HCT116 (cell line): Measurements from ENCODE around the gene MALT1. TPM values are rescaled to one million over a fixed set of nuclear protein-coding genes. Genes with fewer than 3 reads are reported as not detected.

Experiments
- ATAC-seq: fragments of 200-7000 bp; cut with Tn5 transposase; 2 replicates; pipeline ENCODE4 v1.9.1; 2020; ENCODE audit warnings: mild to moderate bottlenecking, moderate library complexity
- BruUV-seq: library from RNA; stranded (reverse); fragments of 400-500 nt; replicated peaks from 2 replicates; lab custom pipeline; 2021; lab: Mats Ljungman, UMichigan
- CTCF ChIA-PET: fragments of 300-600 bp; sonication (Branson Sonifier 250); formaldehyde crosslinking; loops from one replicate; lab custom pipeline; 2021; ENCODE audit warnings: antibody characterized with exemption; lab: Charles Lee
- POLR2A ChIA-PET: fragments of 300-600, 350-600 bp; sonication (Branson Sonifier 250); formaldehyde crosslinking; loops from one replicate; lab custom pipeline; 2021; ENCODE audit warnings: antibody characterized with exemption; lab: Charles Lee
- RAD21 ChIA-PET, 2 experiments: fragments of 300-600 bp; sonication (Branson Sonifier 250); formaldehyde crosslinking; loops; one replicate each; lab custom pipeline; 2023; ENCODE audit warnings: low total read pairs in 2 of 2; ENCODE audit not compliant: uncharacterized antibody in 2 of 2, unreplicated experiment in 2 of 2, low non-redundant PET in 1 of 2; lab: Charles Lee
- DNase-seq: peaks from one replicate; pipeline ENCODE4 v3.0.0-alpha.2; 2010; ENCODE audit warnings: low read depth, low spot score
- H2AFZ ChIP-seq: fragments of 200-600 bp; shearing (Covaris generic), sonication (generic); 2 replicates; pipeline ENCODE4 v1.6.1; 2017; ENCODE audit warnings: low read depth, mixed run types, mixed read lengths, antibody characterized with exemption, low read length; ENCODE audit not compliant: poor library complexity, severe bottlenecking
- H3K27ac ChIP-seq: 2 replicates; pipeline ENCODE4 v1.5.1; 2012; ENCODE audit warnings: low read depth, low read length
- H3K27me3 ChIP-seq: fragments of 200-600 bp; sonication (generic); 2 replicates; pipeline ENCODE4 v1.6.1; 2016; ENCODE audit warnings: mixed run types, low read length, mixed read lengths; ENCODE audit not compliant: insufficient read depth
- H3K36me3 ChIP-seq, 2 experiments: fragments of 200-500 bp in 1 of 2; fragments of 200-600 bp in 1 of 2; sonication (Bioruptor generic) in 1 of 2; sonication (generic) in 1 of 2; 2 replicates each; pipeline versions ENCODE4 v1.5.1 to v1.6.1; 2014 to 2016; ENCODE audit warnings: low read length in 2 of 2, inconsistent platforms in 1 of 2, mixed read lengths in 1 of 2, mixed run types in 1 of 2; ENCODE audit not compliant: insufficient read depth in 2 of 2, control insufficient read depth in 1 of 2
- H3K4me1 ChIP-seq, 2 experiments: fragments of 200-600 bp in 1 of 2; sonication (generic) in 1 of 2; 2 replicates each; pipeline versions ENCODE4 v1.5.1 to v1.6.1; 2012 to 2017; ENCODE audit warnings: low read length in 2 of 2, inconsistent platforms in 1 of 2, mild to moderate bottlenecking in 1 of 2, mixed read lengths in 1 of 2, mixed run types in 1 of 2, moderate library complexity in 1 of 2; ENCODE audit not compliant: insufficient read depth in 2 of 2, control insufficient read depth in 1 of 2
- H3K4me2 ChIP-seq: fragments of 200-600 bp; sonication (generic); 2 replicates; pipeline ENCODE4 v1.6.1; 2017; ENCODE audit warnings: mixed run types, low read length, mixed read lengths
- H3K4me3 ChIP-seq, 2 experiments: fragments of 200-600 bp in 1 of 2; sonication (generic) in 1 of 2; replicated peaks in 1 of 2; 2 replicates each; pipeline ENCODE4 v1.5.1; 2011 to 2016; ENCODE audit warnings: low read length in 2 of 2, control low read depth in 1 of 2, low read depth in 1 of 2, mild to moderate bottlenecking in 1 of 2, mixed read lengths in 1 of 2, mixed run types in 1 of 2
- H3K79me2 ChIP-seq: fragments of 200-600 bp; sonication (generic); 2 replicates; pipeline ENCODE4 v1.6.1; 2017; ENCODE audit warnings: mild to moderate bottlenecking, mixed run types, low read length, moderate library complexity, mixed read lengths; ENCODE audit not compliant: insufficient read depth
- H3K9ac ChIP-seq: fragments of 200-600 bp; sonication (generic); 2 replicates; pipeline ENCODE4 v1.6.1; 2016; ENCODE audit warnings: low read length, mixed read lengths
- H3K9me2 ChIP-seq: fragments of 200-600 bp; sonication (generic), shearing (Covaris generic); 2 replicates; pipeline ENCODE4 v1.6.1; 2017; ENCODE audit warnings: mixed run types, mild to moderate bottlenecking, moderate library complexity; ENCODE audit not compliant: insufficient read depth
- H3K9me3 ChIP-seq, 2 experiments: fragments of 200-500 bp in 1 of 2; fragments of 200-600 bp in 1 of 2; sonication (Bioruptor generic) in 1 of 2; sonication (generic) in 1 of 2; 2 replicates each; pipeline ENCODE4 v1.6.1; 2014 to 2017; ENCODE audit warnings: low read length in 2 of 2, mixed read lengths in 2 of 2, inconsistent platforms in 1 of 2, low read depth in 1 of 2, mild to moderate bottlenecking in 1 of 2, mixed run types in 1 of 2, moderate library complexity in 1 of 2; ENCODE audit not compliant: control insufficient read depth in 1 of 2, insufficient read depth in 1 of 2
- H4K20me1 ChIP-seq: fragments of 200-600 bp; sonication (generic), shearing (Covaris generic); 2 replicates; pipeline ENCODE4 v1.6.1; 2017; ENCODE audit warnings: mixed run types, mild to moderate bottlenecking, moderate library complexity; ENCODE audit not compliant: insufficient read depth
- EZH2 ChIP-seq: fragments of 200-600 bp; sonication (generic); IDR thresholded peaks from 2 replicates; pipeline ENCODE4 v1.6.1; 2017; ENCODE audit warnings: antibody characterized with exemption, mixed run types
- FOSL1 ChIP-seq: IDR thresholded peaks from 2 replicates; pipeline ENCODE4 v1.6.1; 2012; ENCODE audit warnings: low read depth
- POLR2A ChIP-seq: IDR thresholded peaks from 2 replicates; pipeline ENCODE4 v1.7.0; 2011; ENCODE audit warnings: borderline replicate concordance; ENCODE audit not compliant: insufficient read depth, insufficient read length; ENCODE audit errors: extremely low read depth
- SP1 ChIP-seq: IDR thresholded peaks from 2 replicates; pipeline ENCODE4 v1.6.1; 2012; ENCODE audit warnings: low read depth
- YY1 ChIP-seq: IDR thresholded peaks from 2 replicates; pipeline ENCODE4 v1.6.1; 2011; ENCODE audit warnings: low read length, low read depth, moderate library complexity, mild to moderate bottlenecking; ENCODE audit not compliant: insufficient replicate concordance; ENCODE audit errors: extremely low read depth
- intact Hi-C: fragments of 100-400 bp; cut with micrococcal nuclease; formaldehyde crosslinking; loops from 2 replicates; pipeline ENCODE4 v1.10.0; 2022
- total RNA-seq: library from RNA; stranded (reverse); gene quantifications from one replicate; pipeline ENCODE4 v1.2.1, GENCODE V29; 2021; ENCODE audit not compliant: unreplicated experiment
- TF ChIP-seq, protein P1 (sequence below): IDR thresholded peaks from 2 replicates; pipeline ENCODE4 v1.6.1; 2012; ENCODE audit warnings: low read depth
- TF ChIP-seq, protein P2 (sequence below): IDR thresholded peaks from 2 replicates; pipeline ENCODE4 v1.6.1; 2012

Gene MALT1
- total RNA-seq, 1 experiment from 2014 or later: 41.1 TPM

DNA sequence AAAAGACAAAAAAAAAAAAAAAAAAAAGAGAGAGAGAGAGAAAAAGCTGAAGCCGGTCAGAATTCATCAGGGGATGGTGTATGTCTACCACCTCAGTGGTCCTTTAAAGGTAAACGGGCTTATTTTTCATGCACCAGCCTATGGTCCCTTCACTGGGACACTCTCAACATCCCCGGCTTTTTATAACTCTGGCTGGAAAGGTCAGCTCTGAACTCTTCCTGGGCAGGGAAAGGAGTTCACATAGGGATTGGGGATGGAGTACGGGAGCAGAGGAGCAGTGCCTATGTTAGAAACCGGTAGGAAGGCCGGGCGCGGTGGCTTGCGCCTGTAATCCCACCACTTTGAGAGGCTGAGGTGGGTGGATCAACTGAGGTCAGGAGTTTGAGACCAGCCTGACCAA lies 10.3 kb upstream of the MALT1 start:
- no TSS peak for BruUV-seq

More for the DNA sequence above, 10.3 kb upstream of the MALT1 start:
- ChIA-PET CTCF (interaction anchor here (1.0 to 1.6 kb wide), 2 partner anchors 119 to 131 kb away, joined by 3 read pairs; no protein-coding TSS in a partner anchor), RAD21 (no interaction called here), POLR2A (interaction anchor here (1.2 to 1.5 kb wide), 2 partner anchors 10 kb away, joined by 3 to 5 read pairs; partner anchors contain the start of gene MALT1)
- no peaks in the 10 kb centered on the region for H3K36me3 ChIP-seq
- no peaks in the 10 kb centered on the region for H3K79me2 ChIP-seq
- H3K9ac ChIP-seq: no peak overlapping the region
- H3K4me3 ChIP-seq: no peak overlapping the region
- H3K4me2 ChIP-seq: no peak overlapping the region
- no peaks in the 10 kb centered on the region for H4K20me1 ChIP-seq
- TF ChIP-seq POLR2A (no peak), EZH2 (no peak), YY1 (no peak), SP1 (no peak), FOSL1 (no peak)
- TF ChIP-seq, protein P1, sequence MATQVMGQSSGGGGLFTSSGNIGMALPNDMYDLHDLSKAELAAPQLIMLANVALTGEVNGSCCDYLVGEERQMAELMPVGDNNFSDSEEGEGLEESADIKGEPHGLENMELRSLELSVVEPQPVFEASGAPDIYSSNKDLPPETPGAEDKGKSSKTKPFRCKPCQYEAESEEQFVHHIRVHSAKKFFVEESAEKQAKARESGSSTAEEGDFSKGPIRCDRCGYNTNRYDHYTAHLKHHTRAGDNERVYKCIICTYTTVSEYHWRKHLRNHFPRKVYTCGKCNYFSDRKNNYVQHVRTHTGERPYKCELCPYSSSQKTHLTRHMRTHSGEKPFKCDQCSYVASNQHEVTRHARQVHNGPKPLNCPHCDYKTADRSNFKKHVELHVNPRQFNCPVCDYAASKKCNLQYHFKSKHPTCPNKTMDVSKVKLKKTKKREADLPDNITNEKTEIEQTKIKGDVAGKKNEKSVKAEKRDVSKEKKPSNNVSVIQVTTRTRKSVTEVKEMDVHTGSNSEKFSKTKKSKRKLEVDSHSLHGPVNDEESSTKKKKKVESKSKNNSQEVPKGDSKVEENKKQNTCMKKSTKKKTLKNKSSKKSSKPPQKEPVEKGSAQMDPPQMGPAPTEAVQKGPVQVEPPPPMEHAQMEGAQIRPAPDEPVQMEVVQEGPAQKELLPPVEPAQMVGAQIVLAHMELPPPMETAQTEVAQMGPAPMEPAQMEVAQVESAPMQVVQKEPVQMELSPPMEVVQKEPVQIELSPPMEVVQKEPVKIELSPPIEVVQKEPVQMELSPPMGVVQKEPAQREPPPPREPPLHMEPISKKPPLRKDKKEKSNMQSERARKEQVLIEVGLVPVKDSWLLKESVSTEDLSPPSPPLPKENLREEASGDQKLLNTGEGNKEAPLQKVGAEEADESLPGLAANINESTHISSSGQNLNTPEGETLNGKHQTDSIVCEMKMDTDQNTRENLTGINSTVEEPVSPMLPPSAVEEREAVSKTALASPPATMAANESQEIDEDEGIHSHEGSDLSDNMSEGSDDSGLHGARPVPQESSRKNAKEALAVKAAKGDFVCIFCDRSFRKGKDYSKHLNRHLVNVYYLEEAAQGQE: no peak
- TF ChIP-seq, protein P2, sequence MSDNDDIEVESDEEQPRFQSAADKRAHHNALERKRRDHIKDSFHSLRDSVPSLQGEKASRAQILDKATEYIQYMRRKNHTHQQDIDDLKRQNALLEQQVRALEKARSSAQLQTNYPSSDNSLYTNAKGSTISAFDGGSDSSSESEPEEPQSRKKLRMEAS: no peak
- no peaks in the 10 kb centered on the region for H3K9me3 ChIP-seq
- intact Hi-C loops: no loop called here
- ATAC-seq (no peak), DNase-seq (no peak)
- H3K4me1 ChIP-seq: peaks cover 4 to 18% of the 10 kb centered on the region in 2 experiments; a peak in 3 of 4 replicates
- H3K27me3 ChIP-seq: no peaks in the 10 kb centered on the region
- H2AFZ ChIP-seq: no peak overlapping the region
- H3K27ac ChIP-seq: no peak overlapping the region
- H3K9me2 ChIP-seq: no peaks in the 10 kb centered on the region
